MM.1S (cell line): ENCODE data around the gene GPR142.

Source experiments
- DNase-seq: peaks from one replicate; pipeline ENCODE4 v3.0.0-alpha.2; 2015
- H2AFZ ChIP-seq: fragments of 300-600 bp; sonication (generic); 2 replicates; pipeline ENCODE4 v1.6.0; 2016; ENCODE audit warnings: antibody characterized with exemption, low read length
- H3F3A ChIP-seq: fragments of 300-600 bp; sonication (generic); 2 replicates; pipeline ENCODE4 v1.6.1; 2016; ENCODE audit warnings: mild to moderate bottlenecking, antibody characterized with exemption, low read length, moderate library complexity, mixed read lengths; ENCODE audit not compliant: insufficient read depth
- H3K27ac ChIP-seq: fragments of 300-600 bp; sonication (generic); 2 replicates; pipeline ENCODE4 v1.5.1; 2016; ENCODE audit warnings: mild to moderate bottlenecking, low read length
- H3K27me3 ChIP-seq: fragments of 300-600 bp; sonication (generic); replicated peaks from 2 replicates; pipeline ENCODE4 v1.6.0; 2016; ENCODE audit warnings: low read length; ENCODE audit not compliant: insufficient read depth
- H3K36me3 ChIP-seq: fragments of 300-600 bp; sonication (generic); replicated peaks from 2 replicates; pipeline ENCODE4 v1.6.1; 2016; ENCODE audit warnings: mild to moderate bottlenecking, low read length, mixed read lengths; ENCODE audit not compliant: insufficient read depth
- H3K4me1 ChIP-seq: fragments of 300-600 bp; sonication (generic); 2 replicates; pipeline ENCODE4 v1.6.1; 2016; ENCODE audit warnings: low read length, mixed read lengths
- H3K4me2 ChIP-seq: fragments of 300-600 bp; sonication (generic); 2 replicates; pipeline ENCODE4 v1.6.0; 2016; ENCODE audit warnings: low read depth, low read length
- H3K4me3 ChIP-seq: fragments of 300-600 bp; sonication (generic); 2 replicates; pipeline ENCODE4 v1.5.1; 2016; ENCODE audit warnings: low read length, mixed read lengths
- H3K79me2 ChIP-seq: fragments of 300-600 bp; sonication (generic); 2 replicates; pipeline ENCODE4 v1.6.1; 2016; ENCODE audit warnings: mixed run types, low read length, mixed read lengths
- H3K9ac ChIP-seq: fragments of 300-600 bp; sonication (generic); 2 replicates; pipeline ENCODE4 v1.6.1; 2016; ENCODE audit warnings: low read length, mixed read lengths
- H3K9me2 ChIP-seq: fragments of 300-600 bp; sonication (generic); replicated peaks from 2 replicates; pipeline ENCODE4 v1.6.1; 2016; ENCODE audit warnings: mild to moderate bottlenecking, low read length, mixed read lengths; ENCODE audit not compliant: insufficient read depth
- H3K9me3 ChIP-seq: fragments of 300-600 bp; sonication (generic); replicated peaks from 2 replicates; pipeline ENCODE4 v1.6.1; 2016; ENCODE audit warnings: mild to moderate bottlenecking, low read length, mixed read lengths; ENCODE audit not compliant: insufficient read depth
- H4K20me1 ChIP-seq: fragments of 300-600 bp; sonication (generic); 2 replicates; pipeline ENCODE4 v1.6.1; 2016; ENCODE audit warnings: mild to moderate bottlenecking, low read length, moderate library complexity, mixed read lengths; ENCODE audit not compliant: insufficient read depth
- CTCF ChIP-seq: fragments of 300-600 bp; sonication (generic); IDR thresholded peaks from 2 replicates; pipeline ENCODE4 v1.5.1; 2016; ENCODE audit warnings: antibody characterized with exemption, low read length, mixed read lengths
- EZH2 ChIP-seq: fragments of 300-600 bp; sonication (generic); optimal IDR thresholded peaks from 2 replicates; pipeline ENCODE3; 2017; ENCODE audit warnings: low read depth, mild to moderate bottlenecking, antibody characterized with exemption, low read length, mixed read lengths
- EZH2phosphoT487 ChIP-seq: fragments of 300-600 bp; sonication (generic); IDR thresholded peaks from 2 replicates; pipeline ENCODE4 v1.6.1; 2018; ENCODE audit warnings: antibody characterized with exemption, low read length

The GPR142 gene

GRCh38 chr17:74354561-74354960 lies 12.7 kb upstream of the GPR142 start:
- H3K4me2 ChIP-seq: no peak overlapping the region
- H3K9me2 ChIP-seq: no peaks in the 10 kb centered on the region
- H3K27ac ChIP-seq: no peak overlapping the region
- DNase-seq: no peak
- no peaks in the 10 kb centered on the region for H3K36me3 ChIP-seq
- no peaks in the 10 kb centered on the region for H3K9me3 ChIP-seq
- H3F3A ChIP-seq: no peaks in the 10 kb centered on the region
- peaks cover 92% of the 10 kb centered on the region for H3K27me3 ChIP-seq
- no peak overlapping the region for H3K4me3 ChIP-seq
- no peaks in the 10 kb centered on the region for H4K20me1 ChIP-seq
- TF ChIP-seq EZH2phosphoT487 (no peak), EZH2 (no peak), CTCF (no peak)
- H3K4me1 ChIP-seq: no peaks in the 10 kb centered on the region
- H3K9ac ChIP-seq: no peak overlapping the region
- no peak overlapping the region for H2AFZ ChIP-seq
- no peaks in the 10 kb centered on the region for H3K79me2 ChIP-seq

GRCh38 chr17:74355065-74355464 lies 12.2 kb upstream of the GPR142 start:
- no peak for TF ChIP-seq EZH2
- TF ChIP-seq CTCF: no peak
- no peak for TF ChIP-seq EZH2phosphoT487
- Histone ChIP-seq H3K9me3 (no peaks in the 10 kb centered on the region), H3K4me3 (no peak overlapping the region), H3K27me3 (peaks cover 92% of the 10 kb centered on the region), H3K27ac (no peak overlapping the region), H3K4me2 (no peak overlapping the region), H4K20me1 (no peaks in the 10 kb centered on the region), H2AFZ (no peak overlapping the region), H3F3A (no peaks in the 10 kb centered on the region), H3K9ac (no peak overlapping the region), H3K79me2 (no peaks in the 10 kb centered on the region), H3K36me3 (no peaks in the 10 kb centered on the region), H3K9me2 (no peaks in the 10 kb centered on the region), H3K4me1 (no peaks in the 10 kb centered on the region)
- DNase-seq: no peak

- no peaks in the 10 kb centered on the region for H3K9me2 ChIP-seq
- no peak for DNase-seq
- no peaks in the 10 kb centered on the region for H4K20me1 ChIP-seq
- TF ChIP-seq CTCF (no peak), EZH2 (no peak), EZH2phosphoT487 (no peak)
- no peaks in the 10 kb centered on the region for H3K79me2 ChIP-seq
- no peak overlapping the region for H2AFZ ChIP-seq
- no peak overlapping the region for H3K4me3 ChIP-seq
- peaks cover 92% of the 10 kb centered on the region for H3K27me3 ChIP-seq
- no peaks in the 10 kb centered on the region for H3K36me3 ChIP-seq
- no peak overlapping the region for H3K9ac ChIP-seq
- H3K4me2 ChIP-seq: no peak overlapping the region
- H3K9me3 ChIP-seq: no peaks in the 10 kb centered on the region
- H3K4me1 ChIP-seq: no peaks in the 10 kb centered on the region
- H3F3A ChIP-seq: no peaks in the 10 kb centered on the region
- no peak overlapping the region for H3K27ac ChIP-seq
Measured at GRCh38 chr17:74356646-74357465, 10.4 kb upstream of the GPR142 start.
